H1 (cell line): Measurements from ENCODE around the gene MNX1. TPM values are rescaled to one million over a fixed set of nuclear protein-coding genes. Genes with fewer than 3 reads are reported as not detected.

Source experiments
- CREB1 ChIP-seq: IDR thresholded peaks from 2 replicates; pipeline ENCODE4 v1.6.1; 2012; ENCODE audit warnings: inconsistent platforms
- EP300 ChIP-seq, 2 experiments: IDR thresholded peaks; 1 replicate in 1 of 2; 2 replicates in 1 of 2; pipeline ENCODE4 v1.6.1; 2011 to 2012; ENCODE audit warnings: low read depth in 2 of 2, low read length in 2 of 2, mild to moderate bottlenecking in 2 of 2, borderline replicate concordance in 1 of 2, inconsistent platforms in 1 of 2, moderate library complexity in 1 of 2
- EZH2 ChIP-seq: fragments of 200-600 bp; sonication (generic); IDR thresholded peaks from 2 replicates; pipeline ENCODE4 v1.7.1; 2012; ENCODE audit warnings: low read depth, mild to moderate bottlenecking, moderate library complexity, low read length, inconsistent platforms; ENCODE audit not compliant: severe bottlenecking
- HDAC6 ChIP-seq: IDR thresholded peaks from one replicate; pipeline ENCODE4 v1.7.1; 2012; ENCODE audit warnings: low read depth, mild to moderate bottlenecking, inconsistent platforms, low read length, moderate library complexity
- NANOG ChIP-seq: IDR thresholded peaks from 2 replicates; pipeline ENCODE4 v1.6.1; 2011; ENCODE audit warnings: low read length, low read depth, mild to moderate bottlenecking, inconsistent platforms; ENCODE audit not compliant: insufficient read depth, poor library complexity, severe bottlenecking
- NRF1 ChIP-seq: IDR thresholded peaks from 2 replicates; pipeline ENCODE4 v1.6.1; 2011; ENCODE audit warnings: mild to moderate bottlenecking, low read depth, low read length, improper control_type of control experiment
- RFX5 ChIP-seq: IDR thresholded peaks from 2 replicates; pipeline ENCODE4 v1.6.1; 2011; ENCODE audit warnings: low read depth, low read length, improper control_type of control experiment, borderline replicate concordance
- RXRA ChIP-seq: IDR thresholded peaks from 2 replicates; pipeline ENCODE4 v1.6.1; 2011; ENCODE audit warnings: low read depth, mild to moderate bottlenecking, low read length, moderate library complexity; ENCODE audit not compliant: insufficient read depth
- TAF1 ChIP-seq: IDR thresholded peaks from 2 replicates; pipeline ENCODE4 v1.6.1; 2011; ENCODE audit warnings: mild to moderate bottlenecking, low read depth, low read length
- TBP ChIP-seq: IDR thresholded peaks from 2 replicates; pipeline ENCODE4 v1.6.1; 2011; ENCODE audit warnings: low read depth, low read length, improper control_type of control experiment
- polyA plus RNA-seq, 7 experiments: library from polyadenylated mRNA; depleted of rRNA in 3 of 7; stranded (reverse) in 5 of 7; unstranded in 2 of 7; fragments of >200 nt in 5 of 7; fragments of 200-250 nt in 2 of 7; gene quantifications; 1 replicate in 5 of 7; 2 replicates in 1 of 7; 4 replicates in 1 of 7; pipeline versions ENCODE4 v1.2.1 to v1.2.3, GENCODE V29; 2011 to 2013; ENCODE audit warnings: missing spikeins in 2 of 7, mixed read lengths in 2 of 7
- total RNA-seq: library from RNA; stranded (reverse); fragmentation: NEBNext Ultra II Directional; extraction: Animal tissue kit (Norgen Biotek cat#: 25700); gene quantifications from 2 replicates; pipeline ENCODE4 v1.2.1, GENCODE V29; 2021

The MNX1 gene
- total and polyA plus RNA-seq, 2 of the 8 experiments (the other 6 are each of a cell fraction or from before 2014, with no cell fraction given): 0.39 TPM; not detected in 1

- TF ChIP-seq EZH2: peak; percentile 97
- TF ChIP-seq HDAC6: no peak
- TF ChIP-seq CREB1: no peak
- TF ChIP-seq EP300 (IDR thresholded peaks at IDR 0.05; ENCODE audit: borderline replicate concordance in 1 of 2, low read depth in 2 of 2, low read length in 2 of 2): no peak
- TF ChIP-seq TBP: no peak
- no peak for TF ChIP-seq TAF1
- TF ChIP-seq NANOG: no peak
- no peak for TF ChIP-seq NRF1
- TF ChIP-seq RXRA: no peak
- TF ChIP-seq RFX5: no peak
These were observed 5.7 kb downstream of the MNX1 start (continued) for GRCh38 chr7:157004521-157005455.
